CD4-positive, alpha-beta T cell treated with Interleukin-1 beta for 1 hour (primary cell): Measurements from ENCODE around the gene RTEL1.

Experiments used
- DNase-seq, 2 donors: peaks; one replicate each; pipeline ENCODE4 v3.0.0-alpha.2; 2020 to 2022

The RTEL1 gene

GRCh38 chr20:63742381-63743024, 84.4 kb downstream of the RTEL1 start:
- DNase-seq, result no peak

- no peak for DNase-seq
These were observed 85.3 kb downstream of the RTEL1 start for GRCh38 chr20:63743210-63743970.

GRCh38 chr20:63744158-63744557, 86.0 kb downstream of the RTEL1 start:
- DNase-seq, result no peak

- DNase-seq, result no peak
These were observed 86.7 kb downstream of the RTEL1 start for GRCh38 chr20:63744574-63745423.

- no peak for DNase-seq
These were observed 87.3 kb downstream of the RTEL1 start for GRCh38 chr20:63745424-63745805.
